ENCODE results near the gene PRRX2. TPM values are rescaled to one million over a fixed set of nuclear protein-coding genes. Genes with fewer than 3 reads are reported as not detected.

The PRRX2 gene
- total and polyA plus RNA-seq, 2 of the 13 experiments (the other 11 are each of a cell fraction or from before 2014, with no cell fraction given): 0.05 TPM; not detected in 1

- TF ChIP-seq HOXA9 (CRISPR knock-in tag; IDR thresholded peaks at IDR 0.05; ENCODE audit: borderline replicate concordance): no peak; the same call in 1 of the 2 replicates
- TF ChIP-seq RXRA (CRISPR knock-in tag; IDR thresholded peaks at IDR 0.05): peak; percentile 86
- no peak for TF ChIP-seq TRIM24 (CRISPR knock-in tag; IDR thresholded peaks at IDR 0.05)
- peak; percentile 71; the same call in 1 of the 2 replicates for TF ChIP-seq ZZZ3 (CRISPR knock-in tag; IDR thresholded peaks at IDR 0.05; ENCODE audit: borderline replicate concordance)
- TF ChIP-seq ZNF124 (CRISPR knock-in tag; IDR thresholded peaks at IDR 0.05): no peak; the same call in 1 of the 2 replicates
- no peak for TF ChIP-seq NR3C1 (CRISPR knock-in tag; IDR thresholded peaks at IDR 0.05)
- peak; percentile 93 for TF ChIP-seq HDAC2 (CRISPR knock-in tag; IDR thresholded peaks at IDR 0.05)
- peak; percentile 97 for TF ChIP-seq ZFP91 (CRISPR knock-in tag; IDR thresholded peaks at IDR 0.05; ENCODE audit: borderline replicate concordance)
- TF ChIP-seq CREBL2 (CRISPR knock-in tag; IDR thresholded peaks at IDR 0.05; ENCODE audit: borderline replicate concordance): no peak
- TF ChIP-seq MED13 (CRISPR knock-in tag; IDR thresholded peaks at IDR 0.05): no peak
- peak; percentile 100 for TF ChIP-seq ZNF574 (CRISPR knock-in tag; IDR thresholded peaks at IDR 0.05)
- peak; percentile 88 for TF ChIP-seq ATF2 (CRISPR knock-in tag; IDR thresholded peaks at IDR 0.05)
- TF ChIP-seq FOXC1 (CRISPR knock-in tag; IDR thresholded peaks at IDR 0.05; ENCODE audit: borderline replicate concordance): peak; percentile 23; the same call in 1 of the 2 replicates
- peak; percentile 73; the same call in 1 of the 2 replicates for TF ChIP-seq ZNF558 (CRISPR knock-in tag; IDR thresholded peaks at IDR 0.05; ENCODE audit: borderline replicate concordance)
- TF ChIP-seq SYNCRIP (IDR thresholded peaks at IDR 0.05; ENCODE audit: insufficient read depth, low read depth, low read length): no peak
- peak; percentile 90 for TF ChIP-seq RBFOX2 (IDR thresholded peaks at IDR 0.05; ENCODE audit: low read depth, low read length)
- 0 out of 2 replicates have a peak, but pooled peaks have one; percentile 50 for TF ChIP-seq ZSCAN12 (CRISPR knock-in tag; IDR thresholded peaks at IDR 0.05)
- no peak for TF ChIP-seq CC2D1A (CRISPR knock-in tag; IDR thresholded peaks at IDR 0.05)
- no peak for TF ChIP-seq ZNF737 (CRISPR knock-in tag; IDR thresholded peaks at IDR 0.05; ENCODE audit: borderline replicate concordance)
- no peak for TF ChIP-seq NR2F1 (CRISPR knock-in tag; IDR thresholded peaks at IDR 0.05)
- TF ChIP-seq TBX2 (CRISPR knock-in tag; IDR thresholded peaks at IDR 0.05; ENCODE audit: borderline replicate concordance): peak; percentile 91
- peak; percentile 73 for TF ChIP-seq HNF4A (CRISPR knock-in tag; IDR thresholded peaks at IDR 0.05)
Observed at GRCh38 chr9:129641750-129642585, 23.5 kb upstream of the PRRX2 start, which contains the start of gene ASB6 (continued).

All from HepG2 (cell line).